ENCODE results near the gene TTBK1.

TTBK1 gene

GRCh38 chr6:43292341-43292740 is 49.1 kb downstream of the TTBK1 start:
- TF ChIP-seq ZBTB7A (IDR thresholded peaks at IDR 0.05; ENCODE audit: low read depth) (no peak), EP300 (IDR thresholded peaks at IDR 0.05; ENCODE audit: borderline replicate concordance) (no peak), RAD21 (IDR thresholded peaks at IDR 0.05; ENCODE audit: low read depth) (no peak), CREB1 (IDR thresholded peaks at IDR 0.05; ENCODE audit: low read depth) (no peak)

- TF ChIP-seq TEAD4 (IDR thresholded peaks at IDR 0.05) (no peak), MAX (IDR thresholded peaks at IDR 0.05) (no peak), USF1 (IDR thresholded peaks at IDR 0.05) (no peak), YY1 (IDR thresholded peaks at IDR 0.05; ENCODE audit: low read depth) (no peak), REST (IDR thresholded peaks at IDR 0.05; ENCODE audit: low read depth) (no peak)
Measured at GRCh38 chr6:43292763-43293318, 49.6 kb downstream of the TTBK1 start.

GRCh38 chr6:43293698-43294097 is 50.4 kb downstream of the TTBK1 start:
- TF ChIP-seq TAF1 (IDR thresholded peaks at IDR 0.05; ENCODE audit: low read depth): no peak
- TF ChIP-seq MAX (IDR thresholded peaks at IDR 0.05): no peak
- no peak for TF ChIP-seq ZBTB7A (IDR thresholded peaks at IDR 0.05; ENCODE audit: low read depth)
- no peak for TF ChIP-seq NFIC (IDR thresholded peaks at IDR 0.05)
- TF ChIP-seq RAD21 (IDR thresholded peaks at IDR 0.05; ENCODE audit: low read depth): no peak
- no peak for TF ChIP-seq EGR1 (IDR thresholded peaks at IDR 0.05)
- TF ChIP-seq TEAD4 (IDR thresholded peaks at IDR 0.05): no peak
- TF ChIP-seq TCF12 (IDR thresholded peaks at IDR 0.05; ENCODE audit: low read depth): no peak
- TF ChIP-seq CEBPB (IDR thresholded peaks at IDR 0.05): no peak
- TF ChIP-seq FOXM1 (IDR thresholded peaks at IDR 0.05; ENCODE audit: borderline replicate concordance, low read depth): no peak
- TF ChIP-seq EP300 (IDR thresholded peaks at IDR 0.05; ENCODE audit: borderline replicate concordance): no peak
- no peak for TF ChIP-seq USF1 (IDR thresholded peaks at IDR 0.05)

- no peak for TF ChIP-seq REST (IDR thresholded peaks at IDR 0.05; ENCODE audit: low read depth)
- TF ChIP-seq TEAD4 (IDR thresholded peaks at IDR 0.05): no peak
- TF ChIP-seq ZBTB7A (IDR thresholded peaks at IDR 0.05; ENCODE audit: low read depth): no peak
- TF ChIP-seq USF1 (IDR thresholded peaks at IDR 0.05): no peak
- no peak for TF ChIP-seq CREB1 (IDR thresholded peaks at IDR 0.05; ENCODE audit: low read depth)
- no peak for TF ChIP-seq MAX (IDR thresholded peaks at IDR 0.05)
- no peak for TF ChIP-seq EGR1 (IDR thresholded peaks at IDR 0.05)
- no peak for TF ChIP-seq EP300 (IDR thresholded peaks at IDR 0.05; ENCODE audit: borderline replicate concordance)
- no peak for TF ChIP-seq RAD21 (IDR thresholded peaks at IDR 0.05; ENCODE audit: low read depth)
- TF ChIP-seq FOXM1 (IDR thresholded peaks at IDR 0.05; ENCODE audit: borderline replicate concordance, low read depth): no peak
- no peak for TF ChIP-seq TAF1 (IDR thresholded peaks at IDR 0.05; ENCODE audit: low read depth)
- TF ChIP-seq CEBPB (IDR thresholded peaks at IDR 0.05): no peak
- TF ChIP-seq NFIC (IDR thresholded peaks at IDR 0.05): no peak
Measured at GRCh38 chr6:43294536-43294935, 51.3 kb downstream of the TTBK1 start.

GRCh38 chr6:43295456-43295855 is 52.2 kb downstream of the TTBK1 start:
- TF ChIP-seq RAD21 (IDR thresholded peaks at IDR 0.05; ENCODE audit: low read depth): no peak
- no peak for TF ChIP-seq TCF12 (IDR thresholded peaks at IDR 0.05; ENCODE audit: low read depth)
- no peak for TF ChIP-seq YY1 (IDR thresholded peaks at IDR 0.05; ENCODE audit: low read depth)
- TF ChIP-seq ZBTB7A (IDR thresholded peaks at IDR 0.05; ENCODE audit: low read depth): no peak
- no peak for TF ChIP-seq REST (IDR thresholded peaks at IDR 0.05; ENCODE audit: low read depth)
- TF ChIP-seq MAX (IDR thresholded peaks at IDR 0.05): no peak
- TF ChIP-seq TAF1 (IDR thresholded peaks at IDR 0.05; ENCODE audit: low read depth): no peak
- TF ChIP-seq EGR1 (IDR thresholded peaks at IDR 0.05): no peak
- no peak for TF ChIP-seq TEAD4 (IDR thresholded peaks at IDR 0.05)
- TF ChIP-seq FOXM1 (IDR thresholded peaks at IDR 0.05; ENCODE audit: borderline replicate concordance, low read depth): no peak
- TF ChIP-seq NFIC (IDR thresholded peaks at IDR 0.05): no peak
- no peak for TF ChIP-seq EP300 (IDR thresholded peaks at IDR 0.05; ENCODE audit: borderline replicate concordance)
- TF ChIP-seq CEBPB (IDR thresholded peaks at IDR 0.05): no peak
- TF ChIP-seq CREB1 (IDR thresholded peaks at IDR 0.05; ENCODE audit: low read depth): no peak

All from Ishikawa (cell line).